GM21515 (cell line): Measurements from ENCODE around the gene CTNND2.

Experiments used
- ATAC-seq: cut with Tn5 transposase; IDR thresholded peaks from one replicate; pipeline ENCODE4 v1.9.1; 2021; ENCODE audit not compliant: unreplicated experiment

The CTNND2 gene

DNA sequence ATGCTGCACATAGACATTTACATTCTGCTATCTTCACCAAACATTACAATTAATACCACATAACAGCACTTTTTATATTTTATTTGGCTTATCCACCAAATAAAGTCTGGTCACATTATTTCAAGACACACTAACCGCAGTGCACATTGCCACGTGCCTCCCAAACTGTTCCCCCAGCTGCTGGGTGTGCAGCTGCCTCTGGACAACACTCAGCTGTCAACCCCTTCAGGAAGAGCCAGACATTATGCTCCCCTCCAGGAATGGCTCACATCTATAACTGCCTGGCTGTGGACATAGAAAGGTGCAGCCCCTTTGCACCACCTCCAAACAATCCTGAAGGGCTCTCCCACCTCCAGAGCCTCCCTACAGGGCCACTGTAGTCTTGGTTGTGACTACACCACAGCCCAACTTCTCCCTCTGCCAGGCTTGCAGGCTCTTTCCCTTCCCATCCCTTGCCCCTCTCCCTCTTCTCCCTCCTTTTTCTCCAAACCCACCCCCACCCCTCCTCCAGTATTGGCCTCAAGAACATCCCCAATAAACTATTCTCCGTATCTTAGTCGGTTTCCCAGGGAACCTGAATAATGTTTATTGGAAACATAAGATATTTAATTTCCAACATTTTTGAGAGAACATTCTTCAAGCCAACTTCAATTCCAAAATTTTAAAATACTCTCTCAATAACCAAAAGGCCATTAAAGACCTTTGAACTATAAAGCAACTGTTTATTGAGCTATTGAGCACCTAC, 372.3 kb downstream of the CTNND2 start:
- no peak for ATAC-seq

DNA sequence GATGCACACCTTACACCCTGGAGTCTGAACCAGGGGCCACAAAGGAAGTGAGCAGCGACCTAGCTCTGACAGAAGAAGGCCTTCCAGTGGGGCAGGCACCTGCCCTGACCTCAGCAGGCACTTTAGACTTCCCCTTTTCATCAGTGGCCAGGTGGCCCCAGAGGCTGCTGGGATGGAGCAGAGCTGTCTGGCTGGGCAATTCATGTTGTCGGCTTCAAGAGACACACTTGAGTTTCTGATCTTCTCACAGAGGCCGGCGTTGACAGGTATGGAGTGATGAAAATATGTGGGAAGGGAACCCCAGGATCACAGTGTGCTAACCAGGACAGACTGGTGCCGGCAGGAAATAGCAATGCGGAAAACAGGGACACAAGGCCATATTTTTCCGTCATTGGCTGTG, 375.5 kb downstream of the CTNND2 start:
- ATAC-seq = no peak

- ATAC-seq = no peak
Observed at GRCh38 chr5:11527652-11528349, 376.4 kb downstream of the CTNND2 start.

GRCh38 chr5:11525020-11525419, 379.2 kb downstream of the CTNND2 start:
- no peak for ATAC-seq

GRCh38 chr5:11524188-11524587, 380.1 kb downstream of the CTNND2 start:
- no peak for ATAC-seq

GRCh38 chr5:11522796-11523195, 381.4 kb downstream of the CTNND2 start:
- ATAC-seq = no peak

DNA sequence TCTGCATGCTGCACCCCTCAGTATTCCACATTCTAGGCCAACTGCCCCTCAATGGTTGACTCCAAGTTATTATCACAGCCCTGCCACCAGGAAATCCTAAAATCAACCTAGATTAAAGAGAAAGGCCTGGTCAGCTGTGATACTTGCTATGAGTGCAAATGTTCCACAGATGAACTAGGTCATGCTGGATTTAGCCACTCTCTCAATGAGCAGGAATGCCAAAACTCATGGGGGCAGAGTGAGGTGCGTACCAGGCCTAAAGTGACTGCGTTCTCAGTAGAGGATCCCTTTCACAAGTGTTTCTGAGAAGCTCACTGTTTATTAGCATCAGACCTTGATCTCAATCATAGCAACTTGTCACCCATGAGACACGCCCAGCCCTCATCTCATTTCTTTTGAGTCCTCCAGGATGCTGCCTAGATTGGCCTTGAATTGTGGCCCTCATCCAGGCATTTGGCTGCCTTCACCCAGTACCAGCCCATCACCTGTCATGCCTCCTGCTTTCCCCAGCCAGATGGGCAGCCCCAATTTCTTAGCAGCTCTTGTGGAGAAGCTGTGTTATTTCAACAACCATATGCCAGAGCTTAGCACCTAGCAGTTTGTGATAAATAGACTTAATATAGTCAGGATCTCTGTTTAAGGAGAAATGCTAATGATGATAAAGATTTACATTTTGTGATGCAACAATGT, 383.9 kb downstream of the CTNND2 start:
- ATAC-seq = no peak

- no peak for ATAC-seq
Observed at GRCh38 chr5:11519236-11519635, 385.0 kb downstream of the CTNND2 start.

GRCh38 chr5:11518676-11519075, 385.6 kb downstream of the CTNND2 start:
- no peak for ATAC-seq

DNA sequence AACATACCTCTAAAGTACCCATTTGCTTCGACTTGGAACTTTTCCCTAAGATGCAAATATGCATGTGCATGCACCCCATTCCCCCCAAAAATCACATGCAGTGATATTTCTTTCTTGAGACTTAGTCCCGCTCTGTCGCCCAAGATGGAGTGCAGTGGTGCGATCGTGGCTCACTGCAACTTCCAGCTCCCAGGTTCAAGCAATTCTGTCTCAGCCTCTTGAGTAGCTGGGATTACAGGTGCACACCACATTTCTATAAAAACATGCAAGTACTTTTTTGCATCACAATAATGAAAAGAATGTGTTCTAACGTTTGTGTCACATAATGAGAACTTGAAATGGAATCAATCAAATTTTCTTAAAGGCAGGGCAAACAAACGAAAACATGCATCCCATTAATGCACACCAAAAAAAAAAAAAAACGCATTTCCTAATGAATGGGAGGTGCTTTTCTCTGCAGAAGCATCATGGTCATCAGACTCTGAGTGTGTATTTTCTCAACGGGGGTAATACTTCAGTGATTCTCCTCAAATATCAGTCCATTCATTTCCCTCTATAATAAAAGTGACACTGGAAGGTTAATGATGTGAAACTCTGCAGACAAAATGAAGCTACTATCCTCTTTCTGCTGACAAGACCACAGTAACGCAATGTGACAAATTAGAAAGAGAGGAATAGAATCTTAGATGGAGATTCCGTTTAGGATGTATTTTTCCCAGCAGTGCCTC, 389.4 kb downstream of the CTNND2 start:
- no peak for ATAC-seq

DNA sequence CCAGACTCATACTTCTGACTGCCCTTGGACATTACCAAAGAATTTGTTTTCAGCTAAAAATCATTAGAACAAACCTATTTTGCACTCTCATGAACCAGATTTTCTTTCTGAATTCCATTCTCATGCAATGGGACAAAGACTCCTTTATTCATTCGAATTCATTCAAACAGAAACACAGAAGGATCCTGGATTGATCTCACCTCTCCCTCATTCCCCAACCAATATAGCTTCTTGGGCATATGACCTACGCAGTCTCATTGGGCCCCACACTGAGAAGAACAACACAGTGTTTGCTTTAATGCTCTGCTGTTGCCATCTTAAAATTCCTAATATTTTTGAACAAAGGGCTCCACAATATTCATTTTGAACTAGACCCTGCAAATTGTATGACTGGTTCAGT, 392.4 kb downstream of the CTNND2 start:
- no peak for ATAC-seq

DNA sequence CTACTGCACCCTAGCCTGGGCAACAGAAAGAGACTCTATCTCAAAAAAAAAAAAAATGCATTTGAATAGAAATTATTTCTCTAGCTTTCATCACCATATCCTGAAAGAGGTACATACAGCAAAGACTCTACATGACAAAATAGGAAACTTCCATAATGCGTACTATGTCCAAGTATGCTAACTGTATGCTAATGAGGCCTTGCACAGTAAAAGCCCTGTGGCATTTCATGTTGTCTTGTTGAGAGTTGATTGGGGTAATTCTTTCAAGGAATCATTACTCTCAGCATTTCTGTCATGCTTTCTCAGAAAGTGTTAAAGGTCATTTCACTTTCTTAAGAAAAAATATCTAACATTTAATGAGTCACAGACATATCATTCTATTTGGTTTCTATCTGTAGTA, 393.4 kb downstream of the CTNND2 start:
- ATAC-seq = no peak

- no peak for ATAC-seq
Observed at GRCh38 chr5:11509793-11510192, 394.5 kb downstream of the CTNND2 start.

GRCh38 chr5:11507156-11507910, 396.9 kb downstream of the CTNND2 start:
- no peak for ATAC-seq

DNA sequence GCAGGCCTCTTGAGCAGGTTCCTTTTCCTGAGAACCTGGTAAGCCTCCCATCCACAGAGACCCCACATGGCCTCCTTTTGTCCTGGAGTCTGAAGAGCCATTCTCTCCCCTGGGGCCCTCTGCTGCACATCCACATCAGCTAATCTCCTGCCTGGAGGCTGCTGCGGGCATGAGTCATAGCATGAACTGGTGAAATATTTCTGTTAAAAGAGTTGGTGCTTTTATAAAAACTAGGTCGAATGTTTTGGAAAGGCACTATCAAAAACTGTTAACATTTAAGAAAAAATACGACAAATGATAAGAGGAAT, 399.4 kb downstream of the CTNND2 start:
- no peak for ATAC-seq

DNA sequence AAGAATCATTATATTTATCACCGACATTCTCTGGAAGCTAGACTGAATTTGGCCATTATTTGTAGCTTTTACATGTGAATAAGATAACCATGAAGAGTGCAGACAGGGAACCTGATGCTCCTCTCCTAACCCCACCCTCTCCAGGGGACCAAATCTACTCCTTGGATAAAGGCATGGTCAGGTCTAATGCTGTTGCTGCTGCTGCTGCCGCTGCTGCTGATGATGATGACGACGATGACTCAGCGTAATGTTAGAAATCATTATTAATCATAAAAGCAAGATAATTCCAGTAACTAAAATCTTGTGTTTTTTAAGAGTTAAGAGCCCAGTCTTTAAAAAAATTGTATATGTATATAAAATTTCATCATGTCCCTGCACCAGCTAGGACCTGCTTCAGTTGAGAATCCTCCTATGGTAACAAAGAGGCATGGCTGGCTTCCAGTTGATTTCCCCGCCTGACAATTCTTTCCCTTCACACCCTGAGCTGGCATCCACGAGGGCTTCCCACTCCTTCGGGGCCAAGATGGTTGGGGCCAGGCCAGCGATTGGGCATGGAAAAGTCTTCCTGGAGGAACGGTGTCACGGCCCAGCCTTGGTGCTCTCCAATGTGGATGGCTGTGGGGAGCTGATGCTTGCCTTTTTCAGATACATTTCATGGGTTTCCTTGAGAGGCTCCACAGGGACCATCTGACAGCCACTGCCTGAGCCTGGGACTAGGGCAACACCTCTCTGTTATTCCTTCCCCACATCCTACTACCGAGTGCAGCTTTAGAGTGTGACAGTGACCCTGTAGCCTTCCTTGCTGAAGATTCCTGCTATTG, 400.0 kb downstream of the CTNND2 start:
- no peak for ATAC-seq

- no peak for ATAC-seq
Observed at GRCh38 chr5:11502783-11503182, 401.5 kb downstream of the CTNND2 start.

DNA sequence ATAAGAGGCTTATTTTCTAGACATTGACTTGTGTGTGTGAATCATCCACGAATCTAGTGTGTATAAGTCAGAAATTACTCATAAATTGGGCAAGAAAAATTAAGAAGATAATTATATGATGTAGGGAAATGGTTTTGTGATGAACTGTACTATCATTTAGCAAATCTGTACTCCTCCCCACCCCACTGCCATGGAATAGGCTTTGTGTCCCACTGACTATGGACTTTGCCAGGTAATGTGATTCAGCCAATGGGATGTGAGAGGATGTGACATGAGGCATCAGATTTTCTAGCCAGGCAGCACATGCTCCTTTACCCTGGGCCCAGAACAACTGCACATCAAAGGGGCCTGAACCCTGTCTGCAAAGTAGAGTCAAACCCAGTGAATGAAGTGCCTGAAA, 406.6 kb downstream of the CTNND2 start:
- ATAC-seq = no peak

DNA sequence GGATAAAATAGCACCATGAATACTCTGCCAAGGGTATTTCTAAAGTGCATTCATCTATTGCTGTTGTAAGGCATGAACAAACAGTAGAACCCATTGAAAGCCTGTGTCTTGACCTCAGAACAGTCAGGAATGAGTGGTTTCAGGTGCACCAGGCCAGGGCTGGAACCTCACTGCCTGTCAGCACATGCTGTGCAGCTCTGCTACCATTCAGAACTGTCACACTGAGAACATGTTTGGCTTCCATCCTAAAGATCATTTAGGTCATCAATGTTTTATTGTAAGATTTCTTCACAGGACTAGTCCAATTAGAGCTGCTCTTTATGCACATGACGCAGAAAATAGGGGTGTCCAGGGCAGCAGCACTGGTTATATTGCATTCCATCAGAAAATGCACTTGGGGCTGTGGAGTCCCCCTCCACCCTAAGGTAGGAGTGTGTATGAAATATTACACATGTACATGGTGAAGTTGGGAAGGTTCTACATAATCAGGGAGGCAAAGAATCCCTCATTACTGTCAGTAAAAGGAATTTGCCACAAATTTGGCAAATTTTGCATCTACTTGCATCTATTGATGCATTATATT, 408.0 kb downstream of the CTNND2 start:
- ATAC-seq = no peak

DNA sequence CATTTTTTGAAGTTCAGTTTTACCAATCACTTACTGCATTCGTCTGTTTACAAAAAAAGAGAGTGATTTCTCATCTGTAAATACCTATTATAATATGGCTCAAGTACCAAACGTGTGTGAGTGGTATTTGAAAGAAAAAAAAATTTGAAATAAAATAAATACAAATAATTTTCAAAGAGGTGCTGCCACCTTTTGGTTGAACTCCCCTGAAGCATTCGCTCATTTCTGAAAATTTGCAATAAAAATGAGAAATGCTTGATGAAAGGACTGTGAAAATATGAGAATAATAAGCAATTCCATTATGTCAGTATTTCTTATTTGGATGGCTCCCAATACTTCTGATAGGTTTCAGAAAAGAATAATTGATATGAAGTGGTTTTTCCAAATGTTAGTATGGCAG, 409.9 kb downstream of the CTNND2 start:
- no peak for ATAC-seq
